Neutrophil (primary cell): ENCODE results near the gene ZBTB45.

Experiments
- H3K27ac ChIP-seq: fragments of 200-600 bp; sonication (generic); 2 replicates; pipeline ENCODE4 v1.5.1; 2016; ENCODE audit warnings: mild to moderate bottlenecking, moderate library complexity
- H3K27me3 ChIP-seq: fragments of 200-600 bp; sonication (generic); 2 replicates; pipeline ENCODE4 v1.6.0; 2016; ENCODE audit warnings: mild to moderate bottlenecking
- H3K36me3 ChIP-seq: fragments of 200-600 bp; sonication (generic); 2 replicates; pipeline ENCODE4 v1.5.1; 2017
- H3K4me1 ChIP-seq, 2 experiments: fragments of 200-600 bp in 1 of 2; sonication (generic) in 1 of 2; 1 replicate in 1 of 2; 2 replicates in 1 of 2; pipeline versions ENCODE4 v1.5.1 to v1.6.1; 2013 to 2016; ENCODE audit warnings: low read depth in 1 of 2, low read length in 1 of 2, mild to moderate bottlenecking in 1 of 2, moderate library complexity in 1 of 2; ENCODE audit not compliant: control insufficient read depth in 1 of 2, insufficient read depth in 1 of 2
- H3K4me3 ChIP-seq, 2 experiments: fragments of 200-600 bp in 1 of 2; sonication (generic) in 1 of 2; 1 replicate in 1 of 2; 2 replicates in 1 of 2; pipeline ENCODE4 v1.5.1; 2013 to 2016; ENCODE audit warnings: low read depth in 1 of 2, low read length in 1 of 2, mild to moderate bottlenecking in 1 of 2, moderate library complexity in 1 of 2
- H3K9me3 ChIP-seq: fragments of 200-600 bp; sonication (generic); 2 replicates; pipeline ENCODE4 v1.5.1; 2016
- CTCF ChIP-seq: fragments of 200-600 bp; sonication (generic); IDR thresholded peaks from 2 replicates; pipeline ENCODE4 v1.5.1; 2016; ENCODE audit warnings: antibody characterized with exemption

The ZBTB45 gene

GRCh38 chr19:58547323-58548312, 28.0 kb upstream of the ZBTB45 start:
- H3K4me1 ChIP-seq = peaks cover 27 to 32% of the 10 kb centered on the region in 2 experiments
- no peak overlapping the region for H3K4me3 ChIP-seq
- no peaks in the 10 kb centered on the region for H3K9me3 ChIP-seq
- TF ChIP-seq CTCF = no peak
- H3K27me3 ChIP-seq = peaks cover 2% of the 10 kb centered on the region
- H3K27ac ChIP-seq = peak overlapping the region; percentile 100
- peaks cover 55% of the 10 kb centered on the region for H3K36me3 ChIP-seq

GRCh38 chr19:58546019-58546530, 26.5 kb upstream of the ZBTB45 start:
- Histone ChIP-seq H3K27me3 (peaks cover 7% of the 10 kb centered on the region), H3K4me1 (peaks cover 27 to 32% of the 10 kb centered on the region in 2 experiments), H3K36me3 (peaks cover 40% of the 10 kb centered on the region), H3K4me3 (peak overlapping the region; percentile 82 to 90), H3K27ac (peak overlapping the region; percentile 100), H3K9me3 (no peaks in the 10 kb centered on the region)
- TF ChIP-seq CTCF = no peak

- H3K4me1 ChIP-seq = peaks cover 27 to 32% of the 10 kb centered on the region in 2 experiments
- peaks cover 34% of the 10 kb centered on the region for H3K36me3 ChIP-seq
- H3K27ac ChIP-seq = peak overlapping the region; percentile 100
- no peak for TF ChIP-seq CTCF
- peaks cover 13% of the 10 kb centered on the region for H3K27me3 ChIP-seq
- H3K9me3 ChIP-seq = no peaks in the 10 kb centered on the region
- H3K4me3 ChIP-seq = peak overlapping the region; percentile 82 to 90
These were observed 25.8 kb upstream of the ZBTB45 start for GRCh38 chr19:58545286-58546018.

DNA sequence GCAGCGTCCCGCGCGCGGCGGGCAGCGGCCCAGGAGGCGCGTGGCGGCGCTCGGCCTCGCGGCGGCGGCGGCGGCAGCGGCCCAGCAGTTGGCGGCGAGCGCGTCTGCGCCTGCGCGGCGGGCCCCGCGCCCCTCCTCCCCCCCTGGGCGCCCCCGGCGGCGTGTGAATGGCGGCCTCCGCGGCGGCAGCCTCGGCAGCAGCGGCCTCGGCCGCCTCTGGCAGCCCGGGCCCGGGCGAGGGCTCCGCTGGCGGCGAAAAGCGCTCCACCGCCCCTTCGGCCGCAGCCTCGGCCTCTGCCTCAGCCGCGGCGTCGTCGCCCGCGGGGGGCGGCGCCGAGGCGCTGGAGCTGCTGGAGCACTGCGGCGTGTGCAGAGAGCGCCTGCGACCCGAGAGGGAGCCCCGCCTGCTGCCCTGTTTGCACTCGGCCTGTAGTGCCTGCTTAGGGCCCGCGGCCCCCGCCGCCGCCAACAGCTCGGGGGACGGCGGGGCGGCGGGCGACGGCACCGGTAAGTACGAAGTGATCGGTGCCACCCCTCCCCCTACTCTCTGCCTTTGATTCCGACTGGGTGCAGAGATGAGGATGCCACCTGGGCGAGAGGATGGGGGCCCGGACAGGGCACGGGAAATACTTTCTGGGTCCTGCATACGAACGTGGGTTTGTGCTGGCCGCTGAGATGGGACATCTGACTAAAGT, 25.1 kb upstream of the ZBTB45 start:
- no peaks in the 10 kb centered on the region for H3K9me3 ChIP-seq
- H3K36me3 ChIP-seq = peaks cover 27% of the 10 kb centered on the region
- H3K27ac ChIP-seq = peak overlapping the region; percentile 100
- H3K4me3 ChIP-seq = peak overlapping the region; percentile 82 to 90
- peaks cover 18% of the 10 kb centered on the region for H3K27me3 ChIP-seq
- peak; percentile 2 for TF ChIP-seq CTCF
- H3K4me1 ChIP-seq = peaks cover 27 to 32% of the 10 kb centered on the region in 2 experiments
